ENCODE data around the gene AACS.

- no peak for TF ChIP-seq EP300 (IDR thresholded peaks at IDR 0.05; ENCODE audit: low read depth in 2 of 2, low read length in 2 of 2)
- TF ChIP-seq EP300 (CRISPR knock-in tag; IDR thresholded peaks at IDR 0.05; ENCODE audit: borderline replicate concordance), result no peak
- TF ChIP-seq MAZ (IDR thresholded peaks at IDR 0.05; ENCODE audit: borderline replicate concordance, low read depth, low read length), result no peak
- TF ChIP-seq MAZ (CRISPR knock-in tag; IDR thresholded peaks at IDR 0.05; ENCODE audit: low read depth), result no peak
- TF ChIP-seq FOXO1 (CRISPR knock-in tag; IDR thresholded peaks at IDR 0.05), result no peak
- TF ChIP-seq POLR2AphosphoS5 (IDR thresholded peaks at IDR 0.05; ENCODE audit: low read depth, low read length), result no peak
- no peak for TF ChIP-seq HOXA7 (CRISPR knock-in tag; IDR thresholded peaks at IDR 0.05)
- no peak for TF ChIP-seq THAP8 (CRISPR knock-in tag; IDR thresholded peaks at IDR 0.05; ENCODE audit: borderline replicate concordance)
Measured at GRCh38 chr12:125155366-125155765, 90.1 kb downstream of the AACS start.
